HG03469 (cell line): ENCODE measurements around the gene ADAMTSL3.
"Not testable (repeated sequence)": the region's sequence is repeated elsewhere in the genome, so short reads cannot be mapped to it uniquely, and the experiment has no call there.

Experiments
- ATAC-seq: cut with Tn5 transposase; IDR thresholded peaks from one replicate; pipeline ENCODE4 v1.9.1; 2021; ENCODE audit warnings: mild to moderate bottlenecking, moderate library complexity, moderate number of reproducible peaks; ENCODE audit not compliant: unreplicated experiment

The ADAMTSL3 gene

GRCh38 chr15:84079885-84080777, 426.2 kb downstream of the ADAMTSL3 start:
- no peak for ATAC-seq

GRCh38 chr15:84080778-84081084, 426.8 kb downstream of the ADAMTSL3 start:
- not testable (repeated sequence) for ATAC-seq

DNA sequence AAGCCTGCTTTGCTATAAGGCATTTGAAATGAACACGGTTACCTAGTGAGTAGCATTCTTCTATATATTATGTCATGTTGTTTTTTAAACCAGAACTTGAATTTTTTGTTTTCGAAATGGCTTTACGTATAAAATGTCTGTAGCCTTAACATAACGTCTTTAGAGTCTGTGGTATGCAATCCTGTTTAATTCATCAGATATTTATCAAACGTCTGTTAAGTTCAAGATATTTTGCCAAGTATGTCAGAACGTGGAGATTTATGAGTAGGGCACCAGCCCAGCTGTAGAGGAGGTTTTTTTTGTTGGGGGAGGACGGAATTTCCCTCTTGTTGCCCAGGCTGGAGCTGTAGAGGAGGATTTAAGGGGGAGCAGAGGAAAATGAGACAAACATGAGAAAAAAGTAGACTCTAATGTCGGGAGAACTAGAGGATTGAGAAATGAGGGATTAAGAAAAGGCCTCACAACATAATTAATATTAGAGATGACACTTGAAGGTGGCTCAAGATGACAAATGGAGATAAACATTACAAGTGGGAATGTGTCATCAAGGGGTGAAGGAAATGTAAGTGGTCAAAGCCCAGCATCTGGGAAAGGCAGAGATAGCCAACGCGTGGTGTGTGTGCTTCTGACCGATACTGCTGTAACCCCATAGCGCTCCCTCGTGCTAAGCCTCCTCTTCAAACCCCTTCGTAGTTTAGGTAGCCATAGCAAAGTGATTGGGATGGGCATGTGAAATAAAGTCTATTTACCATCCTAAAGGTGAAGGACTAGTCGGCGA, 427.7 kb downstream of the ADAMTSL3 start:
- no peak for ATAC-seq

DNA sequence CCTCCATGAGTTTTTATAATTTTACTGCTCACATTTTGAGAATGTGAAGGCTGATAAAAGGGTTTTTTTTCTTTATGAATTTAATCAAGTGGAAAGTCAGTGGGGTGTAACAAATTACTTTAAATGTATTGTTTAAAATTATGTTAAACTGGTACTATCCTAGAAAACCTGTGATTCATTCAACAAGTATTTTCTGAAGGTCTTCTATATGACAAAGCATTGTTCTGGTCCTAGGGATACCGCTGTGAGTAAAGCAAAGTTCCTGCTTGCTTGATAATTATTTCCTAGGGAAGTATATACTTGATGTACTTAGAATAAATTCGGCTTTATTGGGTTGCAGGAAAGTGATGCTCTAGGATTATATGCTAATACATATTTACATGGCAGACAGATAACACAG, 428.8 kb downstream of the ADAMTSL3 start:
- ATAC-seq, result no peak

DNA sequence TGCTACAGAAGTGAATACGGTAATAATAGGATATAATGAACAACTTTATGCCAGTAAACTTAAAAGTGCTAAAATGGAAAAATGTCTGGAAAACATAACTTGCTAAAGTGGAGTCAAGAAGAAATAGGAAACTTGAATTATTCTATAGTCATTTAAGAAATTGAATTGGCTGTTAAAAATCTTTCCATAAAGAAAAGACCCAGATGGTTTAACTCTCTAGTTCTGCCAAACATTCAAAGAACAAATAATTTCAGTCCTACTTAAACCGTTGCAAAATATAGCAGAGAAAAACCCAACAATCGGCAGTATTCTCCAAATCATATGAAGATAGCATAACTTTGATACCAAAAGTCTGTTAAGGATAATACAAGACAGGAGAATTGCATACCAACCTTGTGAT, 432.1 kb downstream of the ADAMTSL3 start:
- ATAC-seq, result not testable (repeated sequence)
